Choroid plexus epithelial cell (primary cell): ENCODE measurements around the gene PHLDA2.

Experiments
- DNase-seq: peaks from one replicate; pipeline ENCODE4 v3.0.0-alpha.2; 2010; ENCODE audit warnings: low read depth
- H3K4me3 ChIP-seq: 2 replicates; pipeline ENCODE4 v1.5.1; 2011; ENCODE audit warnings: low read depth, mild to moderate bottlenecking, control low read depth, low read length, moderate library complexity
- CTCF ChIP-seq: conservative IDR thresholded peaks from 2 replicates; pipeline ENCODE4 v1.5.1; 2011; ENCODE audit warnings: low read depth, mild to moderate bottlenecking, control low read depth, inconsistent platforms, low read length, moderate library complexity

PHLDA2 gene

GRCh38 chr11:2883640-2883978 is 45.6 kb downstream of the PHLDA2 start:
- peak overlapping the region; percentile 71 for H3K4me3 ChIP-seq

GRCh38 chr11:2882396-2883110 is 46.7 kb downstream of the PHLDA2 start:
- H3K4me3 ChIP-seq: peak overlapping the region; percentile 71
- TF ChIP-seq CTCF: no peak
- DNase-seq: no peak

More at GRCh38 chr11:2883640-2883978, 45.6 kb downstream of the PHLDA2 start:
- DNase-seq: no peak
- no peak for TF ChIP-seq CTCF

DNA sequence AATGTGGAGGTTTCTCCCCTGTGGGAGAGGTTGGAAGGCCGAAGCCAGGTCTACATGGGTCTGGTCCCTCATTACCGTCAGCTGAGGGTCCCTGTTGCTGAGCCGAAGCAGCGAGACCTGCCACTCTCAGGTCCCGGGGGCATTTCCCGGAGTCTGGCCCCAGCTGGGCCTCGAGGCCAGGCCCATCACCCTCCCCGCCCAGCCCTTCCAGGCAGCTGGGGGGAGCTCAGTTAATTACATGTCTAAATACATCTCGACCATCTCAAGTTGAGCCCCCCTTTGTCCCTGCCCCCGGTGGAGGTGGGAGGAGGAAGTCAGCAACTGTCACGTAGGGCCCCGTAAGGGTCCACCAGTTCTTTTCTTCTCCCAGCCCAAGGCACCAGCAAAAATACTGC is 47.2 kb downstream of the PHLDA2 start:
- DNase-seq: no peak
- H3K4me3 ChIP-seq: no peak overlapping the region
- TF ChIP-seq CTCF: no peak

DNA sequence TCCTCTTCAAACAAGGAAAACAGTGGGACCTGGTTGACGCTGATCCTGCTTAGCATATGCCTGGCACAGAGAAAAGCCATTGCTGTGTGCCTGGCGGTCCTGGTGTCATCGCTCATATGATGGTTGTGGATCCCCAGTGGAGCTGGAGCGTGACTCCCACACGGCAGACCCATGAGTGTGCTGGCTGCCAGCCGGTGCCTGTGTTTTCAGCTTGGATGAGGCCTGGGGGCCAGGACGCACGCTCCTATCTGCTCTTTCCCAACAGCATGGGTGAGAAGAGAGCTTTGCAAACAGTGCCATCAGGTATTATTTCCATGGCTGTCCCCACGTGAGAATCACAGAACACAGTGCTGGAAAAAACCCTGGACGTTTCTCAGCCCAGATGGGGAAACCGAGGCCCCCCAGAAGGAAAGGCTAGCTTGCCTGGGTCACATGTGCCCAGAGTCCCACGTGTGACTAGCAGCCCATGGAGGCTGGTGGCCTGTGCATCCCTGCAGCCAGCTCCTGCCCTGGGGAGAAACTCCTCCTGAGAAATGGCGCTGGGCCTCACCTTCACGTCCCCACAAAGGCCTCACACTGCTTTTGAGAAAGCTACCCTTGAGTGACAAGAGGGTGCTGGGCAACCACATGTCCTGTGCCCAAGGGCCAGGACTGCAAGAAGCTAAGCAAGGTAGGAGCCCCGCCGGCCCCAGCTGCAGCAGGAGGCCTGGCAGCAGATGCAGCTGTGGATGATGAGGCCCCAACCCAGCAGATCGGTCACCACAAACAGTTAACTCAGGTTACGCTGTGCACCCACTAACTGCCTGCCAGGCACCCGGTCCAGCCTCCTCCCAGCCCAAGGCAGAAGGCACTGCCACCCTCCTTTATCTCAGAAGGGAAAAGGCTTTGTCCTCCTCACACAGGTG is 47.9 kb downstream of the PHLDA2 start:
- no peak for DNase-seq
- no peak for TF ChIP-seq CTCF
- H3K4me3 ChIP-seq: no peak overlapping the region

- no peak overlapping the region for H3K4me3 ChIP-seq
- DNase-seq: no peak
- no peak for TF ChIP-seq CTCF
Measured at GRCh38 chr11:2880646-2881045, 48.6 kb downstream of the PHLDA2 start.

DNA sequence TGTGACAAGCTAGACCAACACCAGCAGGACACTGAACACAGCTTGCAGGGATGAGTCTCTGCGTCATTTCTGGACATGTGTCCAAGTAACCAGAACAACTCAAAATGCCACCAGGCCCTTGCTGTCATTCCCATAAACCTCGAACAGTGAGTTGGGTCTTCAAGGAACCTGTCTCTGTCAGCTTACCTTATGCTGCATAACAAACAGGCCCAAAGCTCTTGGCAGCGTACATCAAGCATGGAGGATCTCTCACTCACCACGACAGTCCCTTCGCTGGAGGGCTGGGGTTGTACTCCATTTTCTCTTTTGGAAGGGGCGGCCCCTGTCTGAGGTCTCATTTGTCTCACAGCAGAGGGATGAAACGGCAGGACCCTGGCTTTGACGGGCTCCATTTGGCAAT is 50.4 kb downstream of the PHLDA2 start:
- no peak for TF ChIP-seq CTCF
- no peak for DNase-seq
- H3K4me3 ChIP-seq: no peak overlapping the region
